ENCODE results near the gene MKI67. TPM values are rescaled to one million over a fixed set of nuclear protein-coding genes. Genes with fewer than 3 reads are reported as not detected.
A peak's percentile ranks its signal among the peaks of the same experiment; 100 is the strongest.

MKI67 gene
- total and polyA plus RNA-seq, 9 of the 15 experiments (the other 6 are each of a cell fraction or from before 2014, with no cell fraction given) = 11.8 to 86.5 (median 36.0) TPM

DNA sequence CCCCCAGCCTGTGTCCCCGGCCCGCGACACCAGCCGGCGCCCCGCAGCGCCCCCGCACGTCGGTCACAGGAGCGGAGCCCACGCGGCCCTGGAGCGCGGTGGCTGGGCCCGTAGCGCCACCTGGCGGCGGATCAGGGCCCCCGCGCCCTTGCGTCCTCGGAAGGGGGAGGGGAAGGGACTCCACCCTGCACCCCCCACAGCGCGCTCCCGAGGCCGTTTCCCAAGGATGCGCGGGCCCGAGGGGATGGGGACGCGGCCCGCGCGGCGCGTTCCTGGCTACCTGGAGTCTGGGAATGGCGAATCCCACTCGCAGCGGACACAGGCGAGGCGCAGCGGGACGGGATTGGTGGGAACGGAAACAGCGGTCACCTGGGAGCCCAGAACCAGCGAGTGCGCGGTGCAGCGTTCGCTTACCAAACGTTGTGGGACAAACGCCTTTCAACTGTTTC lies 23.8 kb upstream of the MKI67 start (continued):
- TF ChIP-seq, protein P1, sequence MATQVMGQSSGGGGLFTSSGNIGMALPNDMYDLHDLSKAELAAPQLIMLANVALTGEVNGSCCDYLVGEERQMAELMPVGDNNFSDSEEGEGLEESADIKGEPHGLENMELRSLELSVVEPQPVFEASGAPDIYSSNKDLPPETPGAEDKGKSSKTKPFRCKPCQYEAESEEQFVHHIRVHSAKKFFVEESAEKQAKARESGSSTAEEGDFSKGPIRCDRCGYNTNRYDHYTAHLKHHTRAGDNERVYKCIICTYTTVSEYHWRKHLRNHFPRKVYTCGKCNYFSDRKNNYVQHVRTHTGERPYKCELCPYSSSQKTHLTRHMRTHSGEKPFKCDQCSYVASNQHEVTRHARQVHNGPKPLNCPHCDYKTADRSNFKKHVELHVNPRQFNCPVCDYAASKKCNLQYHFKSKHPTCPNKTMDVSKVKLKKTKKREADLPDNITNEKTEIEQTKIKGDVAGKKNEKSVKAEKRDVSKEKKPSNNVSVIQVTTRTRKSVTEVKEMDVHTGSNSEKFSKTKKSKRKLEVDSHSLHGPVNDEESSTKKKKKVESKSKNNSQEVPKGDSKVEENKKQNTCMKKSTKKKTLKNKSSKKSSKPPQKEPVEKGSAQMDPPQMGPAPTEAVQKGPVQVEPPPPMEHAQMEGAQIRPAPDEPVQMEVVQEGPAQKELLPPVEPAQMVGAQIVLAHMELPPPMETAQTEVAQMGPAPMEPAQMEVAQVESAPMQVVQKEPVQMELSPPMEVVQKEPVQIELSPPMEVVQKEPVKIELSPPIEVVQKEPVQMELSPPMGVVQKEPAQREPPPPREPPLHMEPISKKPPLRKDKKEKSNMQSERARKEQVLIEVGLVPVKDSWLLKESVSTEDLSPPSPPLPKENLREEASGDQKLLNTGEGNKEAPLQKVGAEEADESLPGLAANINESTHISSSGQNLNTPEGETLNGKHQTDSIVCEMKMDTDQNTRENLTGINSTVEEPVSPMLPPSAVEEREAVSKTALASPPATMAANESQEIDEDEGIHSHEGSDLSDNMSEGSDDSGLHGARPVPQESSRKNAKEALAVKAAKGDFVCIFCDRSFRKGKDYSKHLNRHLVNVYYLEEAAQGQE (IDR thresholded peaks at IDR 0.05; ENCODE audit: borderline replicate concordance) = peak; percentile 63; the same call in 1 of the 2 replicates
- TF ChIP-seq, protein P1 (CRISPR knock-in tag; IDR thresholded peaks at IDR 0.05; ENCODE audit: low read depth) = no peak
- peak; percentile 66 for TF ChIP-seq CXXC5 (CRISPR knock-in tag; IDR thresholded peaks at IDR 0.05)
- TF ChIP-seq STAG1 (CRISPR knock-in tag; IDR thresholded peaks at IDR 0.05; ENCODE audit: borderline replicate concordance) = peak; percentile 52; the same call in 1 of the 2 replicates
- TF ChIP-seq ZFP30 (CRISPR knock-in tag; IDR thresholded peaks at IDR 0.05; ENCODE audit: borderline replicate concordance) = no peak
- TF ChIP-seq, protein P2, sequence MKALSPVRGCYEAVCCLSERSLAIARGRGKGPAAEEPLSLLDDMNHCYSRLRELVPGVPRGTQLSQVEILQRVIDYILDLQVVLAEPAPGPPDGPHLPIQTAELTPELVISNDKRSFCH (CRISPR knock-in tag; IDR thresholded peaks at IDR 0.05) = no peak
- TF ChIP-seq, protein P2 (tag; IDR thresholded peaks at IDR 0.05) = peak; percentile 47; the same call in 1 of the 2 replicates
- peak; percentile 60 to 67; a peak in 1 of 4 replicates for TF ChIP-seq MAZ (CRISPR knock-in tag; conservative IDR thresholded peaks at IDR 0.05 in 1 of 2, IDR thresholded peaks at IDR 0.05 in 1 of 2)
- 0 out of 2 replicates have a peak, but pooled peaks have one; percentile 16 for TF ChIP-seq EGR1 (conservative IDR thresholded peaks at IDR 0.05)
- TF ChIP-seq, protein P3, sequence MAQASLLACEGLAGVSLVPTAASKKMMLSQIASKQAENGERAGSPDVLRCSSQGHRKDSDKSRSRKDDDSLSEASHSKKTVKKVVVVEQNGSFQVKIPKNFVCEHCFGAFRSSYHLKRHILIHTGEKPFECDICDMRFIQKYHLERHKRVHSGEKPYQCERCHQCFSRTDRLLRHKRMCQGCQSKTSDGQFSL (CRISPR knock-in tag; IDR thresholded peaks at IDR 0.05) = peak; percentile 100
- TF ChIP-seq, protein P3 (tag; IDR thresholded peaks at IDR 0.05) = peak in 1 of 2 experiments; percentile 94; a peak in 2 of 4 replicates
- TF ChIP-seq, protein P4, sequence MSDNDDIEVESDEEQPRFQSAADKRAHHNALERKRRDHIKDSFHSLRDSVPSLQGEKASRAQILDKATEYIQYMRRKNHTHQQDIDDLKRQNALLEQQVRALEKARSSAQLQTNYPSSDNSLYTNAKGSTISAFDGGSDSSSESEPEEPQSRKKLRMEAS (CRISPR knock-in tag; IDR thresholded peaks at IDR 0.05) = peak; percentile 45
- TF ChIP-seq NRF1 (conservative IDR thresholded peaks at IDR 0.05 in 1 of 2, IDR thresholded peaks at IDR 0.05 in 1 of 2) = peak; percentile 63 to 68
- no peak for TF ChIP-seq ZNF717 (CRISPR knock-in tag; IDR thresholded peaks at IDR 0.05)
- TF ChIP-seq RB1 (IDR thresholded peaks at IDR 0.05; ENCODE audit: low read depth) = peak; percentile 81; the same call in 1 of the 2 replicates
- TF ChIP-seq RBM25 (IDR thresholded peaks at IDR 0.05; ENCODE audit: low read depth, low read length, severe bottlenecking) = peak; percentile 57
- TF ChIP-seq, protein P5, sequence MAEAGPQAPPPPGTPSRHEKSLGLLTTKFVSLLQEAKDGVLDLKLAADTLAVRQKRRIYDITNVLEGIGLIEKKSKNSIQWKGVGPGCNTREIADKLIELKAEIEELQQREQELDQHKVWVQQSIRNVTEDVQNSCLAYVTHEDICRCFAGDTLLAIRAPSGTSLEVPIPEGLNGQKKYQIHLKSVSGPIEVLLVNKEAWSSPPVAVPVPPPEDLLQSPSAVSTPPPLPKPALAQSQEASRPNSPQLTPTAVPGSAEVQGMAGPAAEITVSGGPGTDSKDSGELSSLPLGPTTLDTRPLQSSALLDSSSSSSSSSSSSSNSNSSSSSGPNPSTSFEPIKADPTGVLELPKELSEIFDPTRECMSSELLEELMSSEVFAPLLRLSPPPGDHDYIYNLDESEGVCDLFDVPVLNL (CRISPR knock-in tag; IDR thresholded peaks at IDR 0.05; ENCODE audit: low read depth) = no peak
- peak; percentile 30 for TF ChIP-seq HNRNPLL (IDR thresholded peaks at IDR 0.05; ENCODE audit: low read depth, low read length, poor library complexity, severe bottlenecking)

Data from K562 (cell line).